Loucy (cell line): Measurements from ENCODE around the gene DDX39B.
"Not testable (repeated sequence)": the region's sequence is repeated elsewhere in the genome, so short reads cannot be mapped to it uniquely, and the experiment has no call there.

Source experiments
- H2AFZ ChIP-seq: fragments of 200-600 bp; sonication (generic); 2 replicates; pipeline ENCODE4 v1.6.0; 2016; ENCODE audit warnings: antibody characterized with exemption, mild to moderate bottlenecking, low read length, moderate library complexity
- H3F3A ChIP-seq: fragments of 200-600 bp; 2 replicates; pipeline ENCODE4 v1.6.0; 2016; ENCODE audit warnings: antibody characterized with exemption, low read depth, mild to moderate bottlenecking
- H3K27me3 ChIP-seq: fragments of 200-600 bp; sonication (generic); 2 replicates; pipeline ENCODE4 v1.6.1; 2014; ENCODE audit warnings: low read length, mild to moderate bottlenecking; ENCODE audit not compliant: insufficient read depth, poor library complexity, severe bottlenecking
- H3K36me3 ChIP-seq: fragments of 200-600 bp; sonication (generic); 2 replicates; pipeline ENCODE4 v1.6.1; 2016; ENCODE audit warnings: low read length; ENCODE audit not compliant: insufficient read depth
- H3K4me1 ChIP-seq: fragments of 200-600 bp; sonication (generic); 2 replicates; pipeline ENCODE4 v1.5.1; 2014; ENCODE audit warnings: low read length, mild to moderate bottlenecking; ENCODE audit not compliant: insufficient read depth, poor library complexity, severe bottlenecking
- H3K4me2 ChIP-seq: fragments of 200-600 bp; sonication (generic); 2 replicates; pipeline ENCODE4 v1.6.0; 2014; ENCODE audit warnings: antibody characterized with exemption, low read length, low read depth, mild to moderate bottlenecking; ENCODE audit not compliant: poor library complexity, severe bottlenecking
- H3K4me3 ChIP-seq: fragments of 200-600 bp; sonication (generic); 2 replicates; pipeline ENCODE4 v1.5.1; 2014; ENCODE audit warnings: low read length, mild to moderate bottlenecking, mixed read lengths; ENCODE audit not compliant: poor library complexity, severe bottlenecking
- H3K79me2 ChIP-seq: fragments of 200-600 bp; sonication (generic); 2 replicates; pipeline ENCODE4 v1.6.1; 2014; ENCODE audit warnings: low read length; ENCODE audit not compliant: insufficient read depth
- H3K9ac ChIP-seq: fragments of 200-600 bp; sonication (generic); 2 replicates; pipeline ENCODE4 v1.6.0; 2014; ENCODE audit warnings: mild to moderate bottlenecking, low read depth, low read length, moderate library complexity; ENCODE audit not compliant: poor library complexity, severe bottlenecking
- H3K9me2 ChIP-seq: fragments of 200-600 bp; sonication (generic); replicated peaks from 2 replicates; pipeline ENCODE4 v1.6.1; 2016; ENCODE audit warnings: low read depth, low read length, mixed read lengths
- H3K9me3 ChIP-seq: fragments of 200-600 bp; sonication (generic); 2 replicates; pipeline ENCODE4 v1.6.1; 2014; ENCODE audit warnings: mild to moderate bottlenecking, antibody characterized with exemption, low read length, low read depth; ENCODE audit not compliant: insufficient read depth
- H4K20me1 ChIP-seq: fragments of 200-600 bp; sonication (generic); 2 replicates; pipeline ENCODE4 v1.6.0; 2014; ENCODE audit warnings: antibody characterized with exemption, low read length, mild to moderate bottlenecking; ENCODE audit not compliant: insufficient read depth, poor library complexity, severe bottlenecking
- CTCF ChIP-seq: fragments of 200-600 bp; sonication (generic); conservative IDR thresholded peaks from 2 replicates; pipeline ENCODE4 v1.5.1; 2014; ENCODE audit warnings: mild to moderate bottlenecking, antibody characterized with exemption, low read length
- EZH2phosphoT487 ChIP-seq: fragments of 200-600 bp; IDR thresholded peaks from 2 replicates; pipeline ENCODE4 v1.6.1; 2018; ENCODE audit warnings: antibody characterized with exemption, mild to moderate bottlenecking, moderate library complexity, borderline replicate concordance

Gene DDX39B

GRCh38 chr6:31541658-31542521 lies at the start of gene DDX39B:
Gene DDX39B (minus strand): TSS chr6:31542003. CDS start chr6:31540532, 1,471 bp downstream.
- H3K36me3 ChIP-seq: peaks cover 35% of the 10 kb centered on the region
- H3K9me2 ChIP-seq: no peaks in the 10 kb centered on the region
- H3K9ac ChIP-seq: peak within 1 kb of the TSS; percentile 99
- peaks cover 36% of the 10 kb centered on the region for H3K4me1 ChIP-seq
- H3K4me2 ChIP-seq: peak within 1 kb of the TSS; percentile 98
- H3K9me3 ChIP-seq: no peaks in the 10 kb centered on the region
- peak within 1 kb of the TSS; percentile 53 for H2AFZ ChIP-seq
- H3K4me3 ChIP-seq: peak within 1 kb of the TSS; percentile 94
- H3F3A ChIP-seq: no peaks in the 10 kb centered on the region; the same call in 1 of the 2 replicates
- TF ChIP-seq CTCF (no peak), EZH2phosphoT487 (no peak)
- peaks cover 52% of the 10 kb centered on the region for H4K20me1 ChIP-seq
- peaks cover 13% of the 10 kb centered on the region for H3K27me3 ChIP-seq
- peaks cover 81% of the 10 kb centered on the region for H3K79me2 ChIP-seq

- peaks cover 36% of the 10 kb centered on the region for H3K79me2 ChIP-seq
- H3K4me2 ChIP-seq, H3K27me3 ChIP-seq, H3K9me3 ChIP-seq, H2AFZ ChIP-seq, H3K9ac ChIP-seq, H3K36me3 ChIP-seq, H3K4me3 ChIP-seq, H3F3A ChIP-seq, H3K9me2 ChIP-seq, H4K20me1 ChIP-seq: not testable (repeated sequence)
- H3K4me1 ChIP-seq: peaks cover 58% of the 10 kb centered on the region
Observed at GRCh38 chr6:31590691-31591090, 48.9 kb upstream of the DDX39B start.

- no peaks in the 10 kb centered on the region for H3K9me3 ChIP-seq
- H2AFZ ChIP-seq: no peak overlapping the region
- H3K36me3 ChIP-seq: no peaks in the 10 kb centered on the region
- no peaks in the 10 kb centered on the region for H3K27me3 ChIP-seq
- H3K4me2 ChIP-seq: peak overlapping the region; percentile 93
- H3K4me3 ChIP-seq: peak overlapping the region; percentile 70
- H3F3A ChIP-seq: peaks cover 3% of the 10 kb centered on the region; the same call in 1 of the 2 replicates
- H3K9me2 ChIP-seq: no peaks in the 10 kb centered on the region
- H4K20me1 ChIP-seq: no peaks in the 10 kb centered on the region
- H3K79me2 ChIP-seq: peaks cover 36% of the 10 kb centered on the region
- peak overlapping the region; percentile 85 for H3K9ac ChIP-seq
- no peak for TF ChIP-seq CTCF
- TF ChIP-seq EZH2phosphoT487: no peak
- peaks cover 67% of the 10 kb centered on the region for H3K4me1 ChIP-seq
Observed at GRCh38 chr6:31588871-31589650, 47.3 kb upstream of the DDX39B start.
